A673 (cell line): Measurements from ENCODE around the gene PLA2G15.

Experiments
- EZH2 ChIP-seq: fragments of 200-600 bp; sonication (generic); IDR thresholded peaks from 2 replicates; pipeline ENCODE4 v1.6.1; 2017; ENCODE audit warnings: borderline replicate concordance, low read depth, mild to moderate bottlenecking, mixed read lengths, antibody characterized with exemption, low read length; ENCODE audit not compliant: poor library complexity, severe bottlenecking
- TF ChIP-seq, protein P1 (sequence below): fragments of 300-800, 200-600 bp; sonication (generic); conservative IDR thresholded peaks from 2 replicates; pipeline ENCODE4 v1.5.1; 2017; ENCODE audit warnings: low read depth, mild to moderate bottlenecking, antibody characterized with exemption, low read length, moderate library complexity, mixed read lengths

- TF ChIP-seq, protein P1, sequence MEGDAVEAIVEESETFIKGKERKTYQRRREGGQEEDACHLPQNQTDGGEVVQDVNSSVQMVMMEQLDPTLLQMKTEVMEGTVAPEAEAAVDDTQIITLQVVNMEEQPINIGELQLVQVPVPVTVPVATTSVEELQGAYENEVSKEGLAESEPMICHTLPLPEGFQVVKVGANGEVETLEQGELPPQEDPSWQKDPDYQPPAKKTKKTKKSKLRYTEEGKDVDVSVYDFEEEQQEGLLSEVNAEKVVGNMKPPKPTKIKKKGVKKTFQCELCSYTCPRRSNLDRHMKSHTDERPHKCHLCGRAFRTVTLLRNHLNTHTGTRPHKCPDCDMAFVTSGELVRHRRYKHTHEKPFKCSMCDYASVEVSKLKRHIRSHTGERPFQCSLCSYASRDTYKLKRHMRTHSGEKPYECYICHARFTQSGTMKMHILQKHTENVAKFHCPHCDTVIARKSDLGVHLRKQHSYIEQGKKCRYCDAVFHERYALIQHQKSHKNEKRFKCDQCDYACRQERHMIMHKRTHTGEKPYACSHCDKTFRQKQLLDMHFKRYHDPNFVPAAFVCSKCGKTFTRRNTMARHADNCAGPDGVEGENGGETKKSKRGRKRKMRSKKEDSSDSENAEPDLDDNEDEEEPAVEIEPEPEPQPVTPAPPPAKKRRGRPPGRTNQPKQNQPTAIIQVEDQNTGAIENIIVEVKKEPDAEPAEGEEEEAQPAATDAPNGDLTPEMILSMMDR, result no peak
- no peak for TF ChIP-seq EZH2
Measured at GRCh38 chr16:68306633-68307032, 61.5 kb downstream of the PLA2G15 start.
